Measurements from ENCODE around the gene DST. TPM values are rescaled to one million over a fixed set of nuclear protein-coding genes. Genes with fewer than 3 reads are reported as not detected.

Gene DST
- total and polyA plus RNA-seq, 4 donors, result 47.2 to 578 (median 371) TPM

DNA sequence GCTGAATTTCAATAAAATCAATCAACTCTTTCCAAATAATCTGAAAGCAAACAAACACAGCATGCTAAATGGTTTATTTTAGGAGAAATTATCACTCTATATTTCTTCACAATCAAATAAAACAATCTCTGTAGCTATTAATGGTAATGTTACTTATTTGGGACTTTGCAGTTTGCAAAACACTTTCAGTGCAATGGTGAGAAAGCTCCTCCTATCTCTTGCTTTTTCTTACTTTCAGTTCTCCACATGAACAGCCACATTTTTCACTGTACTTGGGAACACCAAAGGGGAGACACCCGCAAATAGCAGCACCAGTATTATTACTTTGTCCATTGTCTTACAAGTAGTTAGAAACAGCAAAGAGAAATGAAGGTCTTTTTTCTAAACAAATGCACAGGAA is 92.4 kb downstream of the DST start:
- intact Hi-C loops (cut with DNase I), result loop anchor here in 1 of 2 donors (10.0 kb wide), 1 partner anchor 186 kb away; no protein-coding TSS in a partner anchor
- no peak for ATAC-seq (ENCODE audit: low FRiP score)
- peaks cover 5 to 7% of the 10 kb centered on the region in 2 donors for H3K4me1 ChIP-seq (ENCODE audit: control insufficient read depth in 1 of 2, insufficient read depth in 2 of 2, low read length in 2 of 2)
- no peaks in the 10 kb centered on the region for H3K27me3 ChIP-seq (ENCODE audit: control insufficient read depth in 1 of 2, insufficient read depth in 2 of 2, low read length in 1 of 2)
- no peaks in the 10 kb centered on the region for H3K36me3 ChIP-seq (ENCODE audit: control insufficient read depth in 1 of 2, insufficient read depth in 2 of 2, low read length in 1 of 2)
- no peak for DNase-seq
- no peak overlapping the region for H3K27ac ChIP-seq (ENCODE audit: low read depth in 1 of 2, low read length in 2 of 2)
- no peaks in the 10 kb centered on the region for H3K9me3 ChIP-seq (ENCODE audit: control insufficient read depth, low read length)
- 6 to 9% methylated on average over 1 of the region's 1 CpG for WGBS, 2 donors
- H3K4me3 ChIP-seq (ENCODE audit: low read length in 2 of 2), result peak overlapping the region in 1 of 2 donors; percentile 48

DNA sequence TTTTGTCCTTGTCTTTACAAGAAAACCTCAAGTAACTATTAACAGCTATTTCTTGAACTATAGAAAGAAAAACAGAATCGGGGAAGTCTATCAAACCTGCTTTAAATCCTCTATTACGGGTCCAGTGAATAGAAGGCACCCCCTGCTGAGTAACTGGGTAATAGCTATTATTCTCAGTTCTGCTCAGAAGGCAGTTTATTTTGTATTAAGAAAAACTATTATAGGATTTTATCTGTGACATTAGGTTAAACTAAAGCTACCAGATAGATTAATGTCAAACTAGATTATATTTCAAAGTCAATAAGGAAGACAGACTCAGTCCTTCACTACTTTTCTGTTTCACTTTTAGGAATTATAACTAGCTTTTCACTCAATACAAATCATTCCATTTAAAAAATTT is 93.7 kb downstream of the DST start:
- H3K27ac ChIP-seq (ENCODE audit: low read depth in 1 of 2, low read length in 2 of 2), result no peak overlapping the region
- no peak for DNase-seq
- no peaks in the 10 kb centered on the region for H3K9me3 ChIP-seq (ENCODE audit: control insufficient read depth, low read length)
- peak; percentile 72 for ATAC-seq (ENCODE audit: low FRiP score)
- peaks cover 5 to 7% of the 10 kb centered on the region in 2 donors for H3K4me1 ChIP-seq (ENCODE audit: control insufficient read depth in 1 of 2, insufficient read depth in 2 of 2, low read length in 2 of 2)
- H3K4me3 ChIP-seq (ENCODE audit: low read length in 2 of 2), result no peak overlapping the region
- H3K36me3 ChIP-seq (ENCODE audit: control insufficient read depth in 1 of 2, insufficient read depth in 2 of 2, low read length in 1 of 2), result no peaks in the 10 kb centered on the region
- intact Hi-C loops (cut with DNase I), result loop anchor here in 1 of 2 donors (5.0 kb wide), 1 partner anchor 47 kb away; no protein-coding TSS in a partner anchor
- WGBS, 2 donors, result 3% methylated on average over 2 of the region's 2 CpGs
- no peaks in the 10 kb centered on the region for H3K27me3 ChIP-seq (ENCODE audit: control insufficient read depth in 1 of 2, insufficient read depth in 2 of 2, low read length in 1 of 2)

DNA sequence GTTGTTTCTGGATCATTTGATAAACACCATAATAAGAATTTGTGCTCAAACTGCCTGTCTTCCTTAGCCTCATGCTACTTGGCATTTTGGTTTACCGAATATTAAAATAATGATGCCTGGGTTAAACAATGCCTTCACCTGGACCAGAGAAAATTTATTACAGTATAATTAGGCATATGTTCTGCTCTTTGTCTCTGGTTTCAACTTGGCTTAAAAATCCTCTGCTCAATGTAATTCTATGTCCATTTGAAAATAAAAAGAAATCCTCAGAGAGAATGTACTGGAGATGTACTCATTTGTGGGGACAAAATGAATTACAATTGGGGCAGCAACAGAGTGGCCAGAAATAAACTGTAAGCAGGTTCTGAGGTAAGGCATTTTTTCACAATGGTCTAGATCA is 95.0 kb downstream of the DST start:
- Histone ChIP-seq H3K27ac (ENCODE audit: low read depth in 1 of 2, low read length in 2 of 2) (no peak overlapping the region), H3K27me3 (ENCODE audit: control insufficient read depth in 1 of 2, insufficient read depth in 2 of 2, low read length in 1 of 2) (no peaks in the 10 kb centered on the region), H3K4me1 (ENCODE audit: control insufficient read depth in 1 of 2, insufficient read depth in 2 of 2, low read length in 2 of 2) (peaks cover 5 to 7% of the 10 kb centered on the region in 2 donors), H3K9me3 (ENCODE audit: control insufficient read depth, low read length) (no peaks in the 10 kb centered on the region), H3K4me3 (ENCODE audit: low read length in 2 of 2) (no peak overlapping the region), H3K36me3 (ENCODE audit: control insufficient read depth in 1 of 2, insufficient read depth in 2 of 2, low read length in 1 of 2) (no peaks in the 10 kb centered on the region)
- WGBS, 2 donors, result 97 to 98% methylated on average over 1 of the region's 1 CpG
- DNase-seq (no peak), ATAC-seq (ENCODE audit: low FRiP score) (no peak)
- intact Hi-C loops (cut with DNase I), result loop anchor here in 1 of 2 donors (5.0 kb wide), 1 partner anchor 45 kb away; no protein-coding TSS in a partner anchor

GRCh38 chr6:56542364-56543331 is 100.0 kb downstream of the DST start:
- DNase-seq (peak; percentile 96), ATAC-seq (ENCODE audit: low FRiP score) (peak; percentile 96)
- H3K4me3 ChIP-seq (ENCODE audit: low read length in 2 of 2), result peak overlapping the region; percentile 83 to 85
- H3K36me3 ChIP-seq (ENCODE audit: control insufficient read depth in 1 of 2, insufficient read depth in 2 of 2, low read length in 1 of 2), result no peaks in the 10 kb centered on the region
- intact Hi-C loops (cut with DNase I), result loop anchor here in 1 of 2 donors (5.0 kb wide), 2 partner anchors 45 to 170 kb away; no protein-coding TSS in a partner anchor
- no peaks in the 10 kb centered on the region for H3K4me1 ChIP-seq (ENCODE audit: control insufficient read depth in 1 of 2, insufficient read depth in 2 of 2, low read length in 2 of 2)
- H3K9me3 ChIP-seq (ENCODE audit: control insufficient read depth, low read length), result no peaks in the 10 kb centered on the region
- peak overlapping the region; percentile 71 to 87 for H3K27ac ChIP-seq (ENCODE audit: low read depth in 1 of 2, low read length in 2 of 2)
- no peaks in the 10 kb centered on the region for H3K27me3 ChIP-seq (ENCODE audit: control insufficient read depth in 1 of 2, insufficient read depth in 2 of 2, low read length in 1 of 2)
- 0 to 1% methylated on average over 50 of the region's 50 CpGs for WGBS, 2 donors

DNA sequence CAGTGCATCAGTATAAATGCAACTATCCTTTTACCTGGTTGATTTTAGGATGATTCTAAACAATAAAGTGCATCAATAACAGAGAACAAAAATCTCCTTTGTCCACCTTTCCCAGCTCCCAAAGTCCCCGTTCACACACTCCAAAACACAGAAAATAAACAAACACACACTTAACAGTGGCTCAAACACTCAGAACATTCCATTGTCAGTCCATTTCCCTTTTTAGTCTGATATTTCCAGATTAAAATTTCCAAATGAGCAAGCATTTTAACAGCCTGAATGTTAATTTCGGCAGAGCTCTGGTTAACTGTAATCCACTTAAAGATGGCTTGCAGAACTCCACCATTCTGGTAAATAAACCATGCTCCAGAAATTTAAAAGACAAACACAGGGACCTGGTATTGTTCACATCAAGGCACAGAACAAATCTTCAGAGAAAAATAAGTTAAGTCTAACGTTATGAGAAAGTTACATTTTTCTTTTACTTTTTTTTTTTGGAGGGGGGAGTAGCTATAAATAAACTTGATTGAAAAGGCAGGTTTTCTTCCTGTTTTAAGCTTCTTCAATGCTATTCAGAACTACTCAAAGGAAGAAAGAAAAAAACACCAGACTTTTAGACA is 100.8 kb downstream of the DST start:
- no peak for DNase-seq
- no peak for ATAC-seq (ENCODE audit: low FRiP score)
- no peaks in the 10 kb centered on the region for H3K36me3 ChIP-seq (ENCODE audit: control insufficient read depth in 1 of 2, insufficient read depth in 2 of 2, low read length in 1 of 2)
- peak overlapping the region in 1 of 2 donors; percentile 90 for H3K27ac ChIP-seq (ENCODE audit: low read depth in 1 of 2, low read length in 2 of 2)
- no peaks in the 10 kb centered on the region for H3K27me3 ChIP-seq (ENCODE audit: control insufficient read depth in 1 of 2, insufficient read depth in 2 of 2, low read length in 1 of 2)
- 1 to 3% methylated on average over 3 of the region's 3 CpGs for WGBS, 2 donors
- H3K4me3 ChIP-seq (ENCODE audit: low read length in 2 of 2), result peak overlapping the region; percentile 83 to 85
- no peaks in the 10 kb centered on the region for H3K9me3 ChIP-seq (ENCODE audit: control insufficient read depth, low read length)
- H3K4me1 ChIP-seq (ENCODE audit: control insufficient read depth in 1 of 2, insufficient read depth in 2 of 2, low read length in 2 of 2), result peaks cover 0 to 6% of the 10 kb centered on the region in 2 donors
- intact Hi-C loops (cut with DNase I), result loop anchor here in 1 of 2 donors (5.0 kb wide), 2 partner anchors 45 to 170 kb away; no protein-coding TSS in a partner anchor

DNA sequence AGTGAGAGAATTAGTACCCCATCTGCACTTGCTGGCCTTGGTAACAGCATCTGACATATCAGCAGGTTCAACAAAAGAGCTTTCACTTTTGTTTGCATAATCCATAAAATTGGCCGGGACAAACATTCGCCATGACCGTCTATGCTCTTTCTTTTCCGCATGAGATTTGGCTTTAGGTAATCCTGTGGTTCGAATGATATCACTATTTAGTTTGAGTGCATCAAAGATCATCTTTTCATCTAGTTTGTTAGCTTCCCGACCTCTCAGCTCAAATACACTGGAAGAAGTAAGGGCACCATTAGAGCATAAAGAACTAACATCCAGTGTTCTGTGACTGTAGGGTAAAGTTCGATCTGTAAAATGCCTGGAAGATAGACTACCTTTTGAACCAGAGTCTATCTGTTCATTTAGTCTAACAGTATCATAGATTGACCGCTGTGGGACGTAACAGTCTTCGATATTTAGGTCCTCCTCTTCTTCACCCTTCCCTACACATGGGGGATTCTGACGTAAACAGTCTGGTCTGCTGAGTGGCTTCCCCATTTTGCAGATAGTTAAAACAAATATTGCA is 101.6 kb downstream of the DST start:
- no peak for DNase-seq
- Histone ChIP-seq H3K36me3 (ENCODE audit: control insufficient read depth in 1 of 2, insufficient read depth in 2 of 2, low read length in 1 of 2) (peaks cover 0 to 4% of the 10 kb centered on the region in 2 donors), H3K4me3 (ENCODE audit: low read length in 2 of 2) (peak overlapping the region; percentile 83 to 85), H3K27me3 (ENCODE audit: control insufficient read depth in 1 of 2, insufficient read depth in 2 of 2, low read length in 1 of 2) (no peaks in the 10 kb centered on the region), H3K4me1 (ENCODE audit: control insufficient read depth in 1 of 2, insufficient read depth in 2 of 2, low read length in 2 of 2) (peaks cover 0 to 6% of the 10 kb centered on the region in 2 donors), H3K27ac (ENCODE audit: low read depth in 1 of 2, low read length in 2 of 2) (peak overlapping the region; percentile 41 to 90), H3K9me3 (ENCODE audit: control insufficient read depth, low read length) (no peaks in the 10 kb centered on the region)
- intact Hi-C loops (cut with DNase I), result loop anchor here in 1 of 2 donors (5.0 kb wide), 2 partner anchors 44 to 169 kb away; no protein-coding TSS in a partner anchor
- ATAC-seq (ENCODE audit: low FRiP score), result no peak
- 3 to 5% methylated on average over 11 of the region's 11 CpGs for WGBS, 2 donors

GRCh38 chr6:56540232-56541029 is 102.3 kb downstream of the DST start:
- peaks cover 0 to 6% of the 10 kb centered on the region in 2 donors for H3K4me1 ChIP-seq (ENCODE audit: control insufficient read depth in 1 of 2, insufficient read depth in 2 of 2, low read length in 2 of 2)
- ATAC-seq (ENCODE audit: low FRiP score) (no peak), DNase-seq (no peak)
- intact Hi-C loops (cut with DNase I), result loop anchor here in 1 of 2 donors (5.0 kb wide), 2 partner anchors 43 to 168 kb away; no protein-coding TSS in a partner anchor
- H3K27me3 ChIP-seq (ENCODE audit: control insufficient read depth in 1 of 2, insufficient read depth in 2 of 2, low read length in 1 of 2), result no peaks in the 10 kb centered on the region
- peaks cover 0 to 4% of the 10 kb centered on the region in 2 donors for H3K36me3 ChIP-seq (ENCODE audit: control insufficient read depth in 1 of 2, insufficient read depth in 2 of 2, low read length in 1 of 2)
- H3K27ac ChIP-seq (ENCODE audit: low read depth in 1 of 2, low read length in 2 of 2), result peak overlapping the region; percentile 41 to 90
- 7% methylated on average over 9 of the region's 9 CpGs for WGBS, 2 donors
- no peaks in the 10 kb centered on the region for H3K9me3 ChIP-seq (ENCODE audit: control insufficient read depth, low read length)
- peak overlapping the region; percentile 83 to 85 for H3K4me3 ChIP-seq (ENCODE audit: low read length in 2 of 2)
